ENCODE measurements around the gene NKX6-2. TPM values are rescaled to one million over a fixed set of nuclear protein-coding genes. Genes with fewer than 3 reads are reported as not detected.
A peak's percentile ranks its signal among the peaks of the same experiment; 100 is the strongest.

Gene NKX6-2
- total RNA-seq, 1 donor from 2014 or later, result not detected

DNA sequence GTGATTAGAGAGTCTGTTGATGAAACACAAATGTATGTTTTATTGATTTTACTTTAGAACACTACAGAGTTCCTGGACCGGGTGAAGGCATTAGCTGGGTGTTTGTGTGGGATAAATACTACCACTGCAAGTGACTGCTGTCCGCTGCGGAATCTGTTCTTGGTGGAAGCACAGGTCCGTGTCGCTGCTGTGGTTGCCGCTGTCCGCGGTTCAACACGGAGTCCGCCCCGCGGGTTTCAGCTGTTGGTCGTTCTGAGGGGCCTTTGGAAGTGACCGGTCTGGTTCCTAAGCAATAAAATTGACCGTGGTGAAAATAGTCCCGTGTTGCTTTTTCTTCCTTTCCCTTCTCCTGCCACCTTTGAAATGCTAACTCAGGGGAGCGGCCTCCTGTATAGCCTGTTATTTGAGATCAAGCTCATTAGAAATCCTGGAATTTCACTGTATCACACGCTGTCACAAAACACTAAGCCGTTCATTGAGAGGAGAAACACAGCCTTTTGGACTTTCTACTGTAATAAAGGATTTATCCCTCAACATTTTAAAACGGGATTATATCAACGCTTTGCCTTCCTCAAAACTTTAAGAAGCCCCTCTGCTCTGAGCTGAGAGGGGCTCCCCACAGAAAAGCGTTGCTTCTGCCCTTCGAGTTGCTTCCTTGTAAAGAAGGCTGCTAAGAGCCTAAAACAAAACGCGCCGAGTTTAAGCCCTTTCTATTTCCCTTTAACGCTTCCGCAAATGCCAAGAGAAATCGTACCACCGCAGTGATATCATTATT, 2.6 kb downstream of the NKX6-2 start:
- H3K9ac ChIP-seq (ENCODE audit: low read length), result no peak overlapping the region

DNA sequence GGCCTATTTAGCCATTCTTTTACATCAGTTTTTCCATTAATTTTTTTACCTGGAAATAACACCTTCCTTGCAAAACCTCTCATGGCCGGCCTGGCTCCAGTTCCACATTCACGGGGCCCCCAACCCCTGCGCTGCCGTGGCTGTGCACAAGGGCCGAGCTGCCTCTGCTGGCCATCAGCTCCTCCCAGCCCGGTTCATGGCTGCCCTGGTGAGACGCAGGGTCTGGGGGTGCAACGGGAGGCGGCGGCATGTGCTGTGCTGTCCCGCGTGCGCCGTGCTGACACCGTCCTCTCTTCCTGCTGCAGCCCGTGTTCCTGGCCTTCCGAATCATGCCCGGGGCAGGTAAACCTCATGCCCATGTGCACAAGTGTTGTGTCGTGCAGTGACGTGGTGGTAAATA, 4.4 kb downstream of the NKX6-2 start:
- Mint-ChIP-seq H3K9me3 (ENCODE audit: unreplicated experiment) (peaks cover 10% of the 10 kb centered on the region), H3K36me3 (ENCODE audit: low read depth, unreplicated experiment) (peaks cover 14% of the 10 kb centered on the region), H3K27me3 (ENCODE audit: low read depth, unreplicated experiment) (peaks cover 23% of the 10 kb centered on the region), H3K4me1 (ENCODE audit: low read depth, unreplicated experiment) (no peaks in the 10 kb centered on the region), H3K4me3 (ENCODE audit: unreplicated experiment) (no peak overlapping the region), H3K27ac (ENCODE audit: unreplicated experiment) (no peak overlapping the region)
- Histone ChIP-seq H3K9me3 (ENCODE audit: insufficient read depth, low read depth, low read length) (no peaks in the 10 kb centered on the region), H3K36me3 (ENCODE audit: insufficient read depth, low read length) (peaks cover 2% of the 10 kb centered on the region), H3K4me1 (ENCODE audit: insufficient read depth, low read length) (peaks cover 2% of the 10 kb centered on the region), H3K4me2 (ENCODE audit: low read length) (no peak overlapping the region), H3K79me2 (ENCODE audit: insufficient read depth, low read length) (no peaks in the 10 kb centered on the region), H4K20me1 (ENCODE audit: insufficient read depth, low read length) (peaks cover 16% of the 10 kb centered on the region), H3K4me3 (ENCODE audit: insufficient read depth, low read depth, low read length) (no peak overlapping the region), H2AFZ (ENCODE audit: low read depth, low read length) (no peak overlapping the region), H3K27me3 (ENCODE audit: insufficient read depth, low read length) (peaks cover 20% of the 10 kb centered on the region), H3K27ac (ENCODE audit: low read depth, low read length) (no peak overlapping the region), H3K9ac (ENCODE audit: low read length) (no peak overlapping the region)
- TF ChIP-seq, protein P1, sequence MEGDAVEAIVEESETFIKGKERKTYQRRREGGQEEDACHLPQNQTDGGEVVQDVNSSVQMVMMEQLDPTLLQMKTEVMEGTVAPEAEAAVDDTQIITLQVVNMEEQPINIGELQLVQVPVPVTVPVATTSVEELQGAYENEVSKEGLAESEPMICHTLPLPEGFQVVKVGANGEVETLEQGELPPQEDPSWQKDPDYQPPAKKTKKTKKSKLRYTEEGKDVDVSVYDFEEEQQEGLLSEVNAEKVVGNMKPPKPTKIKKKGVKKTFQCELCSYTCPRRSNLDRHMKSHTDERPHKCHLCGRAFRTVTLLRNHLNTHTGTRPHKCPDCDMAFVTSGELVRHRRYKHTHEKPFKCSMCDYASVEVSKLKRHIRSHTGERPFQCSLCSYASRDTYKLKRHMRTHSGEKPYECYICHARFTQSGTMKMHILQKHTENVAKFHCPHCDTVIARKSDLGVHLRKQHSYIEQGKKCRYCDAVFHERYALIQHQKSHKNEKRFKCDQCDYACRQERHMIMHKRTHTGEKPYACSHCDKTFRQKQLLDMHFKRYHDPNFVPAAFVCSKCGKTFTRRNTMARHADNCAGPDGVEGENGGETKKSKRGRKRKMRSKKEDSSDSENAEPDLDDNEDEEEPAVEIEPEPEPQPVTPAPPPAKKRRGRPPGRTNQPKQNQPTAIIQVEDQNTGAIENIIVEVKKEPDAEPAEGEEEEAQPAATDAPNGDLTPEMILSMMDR (IDR thresholded peaks at IDR 0.05; ENCODE audit: insufficient read depth, low read depth, low read length), result no peak
- no peak for TF ChIP-seq EZH2 (IDR thresholded peaks at IDR 0.05; ENCODE audit: insufficient read depth, low read length)
- no peak for FAIRE-seq
- no peak for DNase-seq (ENCODE audit: low read depth)

More for the DNA sequence above, 2.6 kb downstream of the NKX6-2 start:
- Histone ChIP-seq H3K36me3 (ENCODE audit: insufficient read depth, low read length) (peaks cover 2% of the 10 kb centered on the region), H2AFZ (ENCODE audit: low read depth, low read length) (no peak overlapping the region), H3K4me1 (ENCODE audit: insufficient read depth, low read length) (peaks cover 5% of the 10 kb centered on the region), H3K4me3 (ENCODE audit: insufficient read depth, low read depth, low read length) (no peak overlapping the region), H3K79me2 (ENCODE audit: insufficient read depth, low read length) (no peaks in the 10 kb centered on the region), H3K27ac (ENCODE audit: low read depth, low read length) (no peak overlapping the region), H3K9me3 (ENCODE audit: insufficient read depth, low read depth, low read length) (no peaks in the 10 kb centered on the region), H3K4me2 (ENCODE audit: low read length) (no peak overlapping the region), H3K27me3 (ENCODE audit: insufficient read depth, low read length) (peaks cover 28% of the 10 kb centered on the region), H4K20me1 (ENCODE audit: insufficient read depth, low read length) (peaks cover 16% of the 10 kb centered on the region)
- Mint-ChIP-seq H3K9me3 (ENCODE audit: unreplicated experiment) (peaks cover 10% of the 10 kb centered on the region), H3K27ac (ENCODE audit: unreplicated experiment) (peak overlapping the region; percentile 87), H3K36me3 (ENCODE audit: low read depth, unreplicated experiment) (peaks cover 14% of the 10 kb centered on the region), H3K4me1 (ENCODE audit: low read depth, unreplicated experiment) (no peaks in the 10 kb centered on the region), H3K4me3 (ENCODE audit: unreplicated experiment) (no peak overlapping the region), H3K27me3 (ENCODE audit: low read depth, unreplicated experiment) (peaks cover 23% of the 10 kb centered on the region)
- DNase-seq (ENCODE audit: low read depth), result no peak
- FAIRE-seq, result no peak
- no peak for TF ChIP-seq EZH2 (IDR thresholded peaks at IDR 0.05; ENCODE audit: insufficient read depth, low read length)
- TF ChIP-seq, protein P1 (IDR thresholded peaks at IDR 0.05; ENCODE audit: insufficient read depth, low read depth, low read length), result no peak

DNA sequence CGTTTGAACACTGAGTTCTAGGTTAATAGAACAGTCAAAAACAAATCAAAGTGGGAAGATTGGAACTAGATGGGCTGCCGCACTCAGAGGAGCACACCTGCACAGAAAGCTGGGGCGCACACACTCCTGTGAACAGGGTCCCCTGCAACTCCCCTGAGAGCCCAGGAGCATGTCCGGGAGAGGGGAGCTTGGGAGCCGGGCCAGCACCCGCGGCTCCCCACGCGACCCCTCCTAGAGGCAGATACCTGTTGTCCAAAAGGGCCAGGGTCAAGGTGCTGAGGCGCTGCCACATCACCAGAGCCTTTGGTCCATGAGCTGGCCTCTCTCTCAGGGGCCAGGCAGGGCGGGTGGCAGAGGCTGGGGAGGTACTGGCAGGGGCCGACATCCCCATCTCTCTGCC, 5.6 kb downstream of the NKX6-2 start:
- Histone ChIP-seq H3K4me1 (ENCODE audit: insufficient read depth, low read length) (peaks cover 2% of the 10 kb centered on the region), H3K9me3 (ENCODE audit: insufficient read depth, low read depth, low read length) (no peaks in the 10 kb centered on the region), H3K36me3 (ENCODE audit: insufficient read depth, low read length) (peaks cover 2% of the 10 kb centered on the region), H3K4me3 (ENCODE audit: insufficient read depth, low read depth, low read length) (no peak overlapping the region), H3K27me3 (ENCODE audit: insufficient read depth, low read length) (peaks cover 18% of the 10 kb centered on the region), H4K20me1 (ENCODE audit: insufficient read depth, low read length) (peaks cover 13% of the 10 kb centered on the region), H3K79me2 (ENCODE audit: insufficient read depth, low read length) (no peaks in the 10 kb centered on the region), H3K4me2 (ENCODE audit: low read length) (no peak overlapping the region), H2AFZ (ENCODE audit: low read depth, low read length) (no peak overlapping the region), H3K27ac (ENCODE audit: low read depth, low read length) (no peak overlapping the region), H3K9ac (ENCODE audit: low read length) (no peak overlapping the region)
- Mint-ChIP-seq H3K36me3 (ENCODE audit: low read depth, unreplicated experiment) (peaks cover 14% of the 10 kb centered on the region), H3K27me3 (ENCODE audit: low read depth, unreplicated experiment) (peaks cover 23% of the 10 kb centered on the region), H3K4me3 (ENCODE audit: unreplicated experiment) (no peak overlapping the region), H3K9me3 (ENCODE audit: unreplicated experiment) (peaks cover 10% of the 10 kb centered on the region), H3K4me1 (ENCODE audit: low read depth, unreplicated experiment) (no peaks in the 10 kb centered on the region), H3K27ac (ENCODE audit: unreplicated experiment) (no peak overlapping the region)
- FAIRE-seq (no peak), DNase-seq (ENCODE audit: low read depth) (no peak)
- TF ChIP-seq, protein P1 (IDR thresholded peaks at IDR 0.05; ENCODE audit: insufficient read depth, low read depth, low read length), result no peak
- TF ChIP-seq EZH2 (IDR thresholded peaks at IDR 0.05; ENCODE audit: insufficient read depth, low read length), result no peak
